ENCODE results near the gene BRCC3. TPM values are rescaled to one million over a fixed set of nuclear protein-coding genes. Genes with fewer than 3 reads are reported as not detected.

Gene BRCC3
- total RNA-seq, 1 experiment from 2014 or later, result 21.3 TPM

DNA sequence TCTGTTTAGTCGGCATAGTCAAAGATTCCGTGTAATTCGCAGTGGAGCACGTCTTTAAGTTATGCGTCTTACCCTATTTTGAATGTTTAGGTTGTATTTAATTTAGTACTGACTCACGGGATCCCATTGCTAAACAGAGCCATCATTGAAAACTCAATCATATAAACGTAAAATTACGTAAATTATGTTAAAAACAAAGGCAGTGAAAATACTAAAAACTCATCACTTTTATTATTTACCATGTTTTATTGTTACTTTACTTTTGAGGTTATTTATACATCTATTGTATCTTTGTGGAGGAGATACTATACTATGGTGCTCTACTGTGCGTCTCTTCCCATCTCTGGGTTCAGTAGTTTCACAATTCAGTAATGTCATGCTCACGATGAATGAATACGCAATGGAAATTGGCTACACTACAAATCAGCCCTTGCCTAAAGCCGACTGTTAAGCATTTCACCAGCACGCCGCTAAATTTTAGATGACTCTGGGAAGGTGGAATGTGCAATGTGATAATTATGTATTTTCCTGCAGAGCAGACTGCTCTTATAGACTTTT, 43.7 kb upstream of the BRCC3 start:
- Histone ChIP-seq H3K79me2 (ENCODE audit: insufficient read depth, low read length) (peaks cover 13% of the 10 kb centered on the region; the same call in 1 of the 2 replicates), H3K27me3 (ENCODE audit: insufficient read depth, low read length) (no peaks in the 10 kb centered on the region), H3K4me3 (replicated peaks in 1 of 2; ENCODE audit: low read depth in 1 of 2, low read length in 2 of 2) (peak overlapping the region; percentile 69 to 70), H3K36me3 (ENCODE audit: control insufficient read depth in 1 of 2, insufficient read depth in 2 of 2, low read length in 2 of 2) (no peaks in the 10 kb centered on the region), H3K4me1 (ENCODE audit: control insufficient read depth in 1 of 2, insufficient read depth in 2 of 2, low read length in 2 of 2) (peaks cover 8 to 19% of the 10 kb centered on the region in 2 experiments), H2AFZ (ENCODE audit: low read depth, low read length, poor library complexity, severe bottlenecking) (no peak overlapping the region), H3K9me2 (ENCODE audit: insufficient read depth) (no peaks in the 10 kb centered on the region), H3K27ac (ENCODE audit: low read depth, low read length) (peak overlapping the region; percentile 95), H3K4me2 (ENCODE audit: low read length) (peak overlapping the region; percentile 78), H3K9me3 (ENCODE audit: control insufficient read depth in 1 of 2, insufficient read depth in 1 of 2, low read depth in 1 of 2, low read length in 2 of 2) (no peaks in the 10 kb centered on the region), H3K9ac (ENCODE audit: low read length) (peak overlapping the region; percentile 80), H4K20me1 (ENCODE audit: insufficient read depth) (no peaks in the 10 kb centered on the region)
- TSS peak; percentile 73 for BruUV-seq (replicated peaks)
- peak; percentile 23 for DNase-seq (ENCODE audit: low read depth, low spot score)
- CTCF ChIA-PET, result no interaction called here
- intact Hi-C loops (cut with micrococcal nuclease), result loop anchor here (2.0 kb wide), 1 partner anchor 43 kb away; the partner anchor contains the start of genes BRCC3, CMC4 and MTCP1
- POLR2A ChIA-PET, result interaction anchor here (1.4 kb wide), 1 partner anchor 11 kb away, joined by 6 read pairs; no protein-coding TSS in a partner anchor
- TF ChIP-seq FOSL1 (IDR thresholded peaks at IDR 0.05; ENCODE audit: low read depth) (no peak), SIN3A (IDR thresholded peaks at IDR 0.05; ENCODE audit: low read depth) (0 out of 2 replicates have a peak, but pooled peaks have one; percentile 12)
- ATAC-seq, result no peak
- RAD21 ChIA-PET (ENCODE audit: low non-redundant PET in 1 of 2, low total read pairs in 2 of 2, uncharacterized antibody in 2 of 2, unreplicated experiment in 2 of 2), result no interaction called here

DNA sequence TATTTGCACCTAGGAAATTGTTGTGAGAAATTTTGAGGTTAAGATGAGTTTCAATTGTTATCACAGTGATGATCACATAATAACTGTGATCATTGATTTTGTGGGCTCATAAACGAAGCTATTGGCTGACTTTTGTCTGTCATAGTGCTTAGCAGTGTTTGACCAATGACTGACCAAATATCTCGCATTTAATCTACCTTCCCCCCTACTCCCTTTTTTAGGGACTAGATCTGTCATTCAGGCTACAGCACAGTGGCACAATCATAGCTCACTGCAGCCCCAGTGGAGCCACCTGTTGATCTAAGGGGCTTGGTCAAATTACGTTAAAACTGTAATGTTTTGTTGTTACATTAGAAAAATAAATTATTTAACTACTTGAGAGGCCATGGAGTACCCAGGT, 43.2 kb upstream of the BRCC3 start:
- RAD21 ChIA-PET (ENCODE audit: low non-redundant PET in 1 of 2, low total read pairs in 2 of 2, uncharacterized antibody in 2 of 2, unreplicated experiment in 2 of 2), result no interaction called here
- H4K20me1 ChIP-seq (ENCODE audit: insufficient read depth), result no peaks in the 10 kb centered on the region
- H2AFZ ChIP-seq (ENCODE audit: low read depth, low read length, poor library complexity, severe bottlenecking), result no peak overlapping the region
- intact Hi-C loops (cut with micrococcal nuclease), result no loop called here
- H3K27me3 ChIP-seq (ENCODE audit: insufficient read depth, low read length), result no peaks in the 10 kb centered on the region
- CTCF ChIA-PET, result no interaction called here
- peaks cover 13% of the 10 kb centered on the region; the same call in 1 of the 2 replicates for H3K79me2 ChIP-seq (ENCODE audit: insufficient read depth, low read length)
- H3K36me3 ChIP-seq (ENCODE audit: control insufficient read depth in 1 of 2, insufficient read depth in 2 of 2, low read length in 2 of 2), result no peaks in the 10 kb centered on the region
- peak overlapping the region; percentile 69 to 70 for H3K4me3 ChIP-seq (replicated peaks in 1 of 2; ENCODE audit: low read depth in 1 of 2, low read length in 2 of 2)
- DNase-seq (ENCODE audit: low read depth, low spot score), result no peak
- H3K27ac ChIP-seq (ENCODE audit: low read depth, low read length), result peak overlapping the region; percentile 95; the same call in 1 of the 2 replicates
- BruUV-seq (replicated peaks), result no TSS peak
- no peak for ATAC-seq
- H3K4me1 ChIP-seq (ENCODE audit: control insufficient read depth in 1 of 2, insufficient read depth in 2 of 2, low read length in 2 of 2), result peaks cover 8 to 19% of the 10 kb centered on the region in 2 experiments
- H3K9ac ChIP-seq (ENCODE audit: low read length), result peak overlapping the region; percentile 80
- H3K9me3 ChIP-seq (ENCODE audit: control insufficient read depth in 1 of 2, insufficient read depth in 1 of 2, low read depth in 1 of 2, low read length in 2 of 2), result no peaks in the 10 kb centered on the region
- H3K4me2 ChIP-seq (ENCODE audit: low read length), result peak overlapping the region; percentile 78
- POLR2A ChIA-PET, result no interaction called here
- H3K9me2 ChIP-seq (ENCODE audit: insufficient read depth), result no peaks in the 10 kb centered on the region
- TF ChIP-seq SIN3A (IDR thresholded peaks at IDR 0.05; ENCODE audit: low read depth) (no peak), ELF1 (IDR thresholded peaks at IDR 0.05; ENCODE audit: borderline replicate concordance, low read depth) (no peak)
